ENCODE measurements around the gene RBM27. TPM values are rescaled to one million over a fixed set of nuclear protein-coding genes. Genes with fewer than 3 reads are reported as not detected.

Gene RBM27
- total RNA-seq, 4 donors from 2014 or later, result 16.0 to 29.1 (median 20.4) TPM

DNA sequence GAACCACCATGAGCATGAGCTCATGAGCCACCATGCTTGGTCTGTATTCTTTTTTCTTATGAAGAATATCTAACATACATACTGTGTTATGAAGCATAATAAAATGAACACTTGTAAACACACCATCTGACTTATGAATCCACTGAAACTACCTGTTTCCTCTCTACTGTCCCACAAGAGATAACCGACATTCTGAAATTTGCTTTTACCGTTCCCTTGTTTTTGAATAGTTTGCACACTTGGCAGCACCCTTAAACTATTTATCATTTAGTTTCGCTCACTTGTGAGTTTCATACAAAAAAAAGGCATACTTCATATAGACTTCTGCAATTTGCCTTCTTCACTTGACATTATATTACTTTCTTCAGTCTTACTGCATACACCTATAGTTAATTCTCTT, 29.8 kb upstream of the RBM27 start:
- TF ChIP-seq, protein P1, sequence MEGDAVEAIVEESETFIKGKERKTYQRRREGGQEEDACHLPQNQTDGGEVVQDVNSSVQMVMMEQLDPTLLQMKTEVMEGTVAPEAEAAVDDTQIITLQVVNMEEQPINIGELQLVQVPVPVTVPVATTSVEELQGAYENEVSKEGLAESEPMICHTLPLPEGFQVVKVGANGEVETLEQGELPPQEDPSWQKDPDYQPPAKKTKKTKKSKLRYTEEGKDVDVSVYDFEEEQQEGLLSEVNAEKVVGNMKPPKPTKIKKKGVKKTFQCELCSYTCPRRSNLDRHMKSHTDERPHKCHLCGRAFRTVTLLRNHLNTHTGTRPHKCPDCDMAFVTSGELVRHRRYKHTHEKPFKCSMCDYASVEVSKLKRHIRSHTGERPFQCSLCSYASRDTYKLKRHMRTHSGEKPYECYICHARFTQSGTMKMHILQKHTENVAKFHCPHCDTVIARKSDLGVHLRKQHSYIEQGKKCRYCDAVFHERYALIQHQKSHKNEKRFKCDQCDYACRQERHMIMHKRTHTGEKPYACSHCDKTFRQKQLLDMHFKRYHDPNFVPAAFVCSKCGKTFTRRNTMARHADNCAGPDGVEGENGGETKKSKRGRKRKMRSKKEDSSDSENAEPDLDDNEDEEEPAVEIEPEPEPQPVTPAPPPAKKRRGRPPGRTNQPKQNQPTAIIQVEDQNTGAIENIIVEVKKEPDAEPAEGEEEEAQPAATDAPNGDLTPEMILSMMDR (IDR thresholded peaks at IDR 0.05; ENCODE audit: low read depth), result no peak

- TF ChIP-seq, protein P1 (IDR thresholded peaks at IDR 0.05; ENCODE audit: low read depth), result no peak
These were observed 26.6 kb upstream of the RBM27 start for GRCh38 chr5:146176805-146177204.

GRCh38 chr5:146179696-146180095, 23.7 kb upstream of the RBM27 start:
- TF ChIP-seq, protein P1 (IDR thresholded peaks at IDR 0.05; ENCODE audit: low read depth), result no peak

- TF ChIP-seq, protein P1 (IDR thresholded peaks at IDR 0.05; ENCODE audit: low read depth), result no peak
These were observed 18.2 kb upstream of the RBM27 start for GRCh38 chr5:146185161-146185560.

DNA sequence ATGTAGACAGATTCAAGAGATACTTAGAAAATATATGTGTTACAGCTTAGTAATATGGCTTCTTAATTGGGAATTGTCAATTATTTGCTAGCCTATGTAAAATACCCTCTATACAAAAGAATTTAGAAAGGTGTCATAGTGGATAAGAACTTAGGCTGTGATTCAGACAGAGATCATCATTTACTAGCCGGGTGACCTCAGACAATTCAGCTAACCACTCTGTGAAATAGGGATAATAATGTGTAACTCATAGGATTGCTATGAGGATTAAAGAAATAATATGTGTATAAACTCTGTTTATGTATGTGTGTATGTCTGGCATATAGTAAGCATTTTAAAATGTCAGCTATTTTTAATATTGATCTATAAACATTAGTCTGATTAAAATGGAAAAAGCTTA, 15.0 kb upstream of the RBM27 start:
- TF ChIP-seq, protein P1 (IDR thresholded peaks at IDR 0.05; ENCODE audit: low read depth), result no peak

DNA sequence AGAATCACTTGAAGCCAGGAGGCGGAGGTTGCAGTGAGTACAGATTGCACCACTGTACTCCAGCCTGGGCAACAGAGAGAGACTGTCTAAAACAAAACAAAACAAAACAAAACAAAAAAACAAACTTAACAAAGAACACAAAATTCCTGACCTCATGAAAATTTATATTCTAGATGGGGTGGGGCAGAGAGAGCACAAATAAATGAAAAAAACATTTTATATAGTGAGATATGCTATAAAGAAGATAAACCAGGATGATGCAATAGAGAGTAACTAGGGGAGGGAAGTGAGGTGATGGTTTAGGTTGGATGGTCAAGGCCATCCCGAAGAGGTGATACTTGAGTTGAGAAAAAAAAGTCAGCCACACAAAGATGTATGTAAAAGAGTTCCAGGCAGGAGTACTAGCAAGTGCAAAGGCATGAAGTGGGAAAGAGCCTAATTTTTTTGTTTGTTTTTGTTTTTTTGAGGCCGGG, 10.8 kb upstream of the RBM27 start:
- TF ChIP-seq, protein P1 (IDR thresholded peaks at IDR 0.05; ENCODE audit: low read depth), result no peak

DNA sequence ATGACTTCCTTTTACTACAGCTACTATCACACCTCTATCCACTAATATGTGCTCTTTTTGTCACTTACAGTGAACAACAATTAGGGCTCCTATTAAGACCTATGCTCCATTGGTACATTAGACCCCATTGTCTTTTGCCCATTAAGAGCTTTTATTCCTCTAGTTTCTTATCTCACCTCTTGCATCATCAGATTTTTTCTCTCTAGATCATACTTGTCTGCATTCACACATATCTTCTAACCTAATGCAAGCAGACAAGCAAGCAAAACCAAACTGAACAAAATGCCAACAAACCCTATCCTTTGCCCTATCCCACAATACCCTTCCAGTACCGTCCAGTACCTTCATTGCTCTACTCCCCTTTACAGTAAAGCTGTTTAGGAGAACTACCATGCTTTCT, 10.1 kb upstream of the RBM27 start:
- TF ChIP-seq, protein P1 (IDR thresholded peaks at IDR 0.05; ENCODE audit: low read depth), result no peak

Measured in subcutaneous adipose tissue (tissue), 4 donors.